Testis (tissue), 3 donors: Measurements from ENCODE around the gene TIMM10. TPM values are rescaled to one million over a fixed set of nuclear protein-coding genes. Genes with fewer than 3 reads are reported as not detected.
A peak's percentile ranks its signal among the peaks of the same experiment; 100 is the strongest.
"Not testable (repeated sequence)": the region's sequence is repeated elsewhere in the genome, so short reads cannot be mapped to it uniquely, and the experiment has no call there.

Experiments used
- DNase-seq: peaks from one replicate; pipeline ENCODE4 v3.0.0-alpha.2; 2019
- H3K27ac ChIP-seq, 2 donors: fragments of 200-600 bp; sonication (generic); one replicate each; pipeline ENCODE4 v1.5.1; 2019
- H3K27me3 ChIP-seq: fragments of 200-600 bp; sonication (generic); one replicate; pipeline ENCODE4 v1.5.1; 2019
- H3K36me3 ChIP-seq: fragments of 200-600 bp; sonication (generic); one replicate; pipeline ENCODE4 v1.5.1; 2017; ENCODE audit warnings: low read depth; ENCODE audit errors: missing control alignments
- H3K4me1 ChIP-seq: fragments of 200-600 bp; sonication (generic); one replicate; pipeline ENCODE4 v1.5.1; 2019
- H3K4me3 ChIP-seq, 2 donors: fragments of 200-600 bp; sonication (generic); one replicate each; pipeline ENCODE4 v1.5.1; 2017 to 2019
- H3K9me3 ChIP-seq: fragments of 200-600 bp; sonication (generic); one replicate; pipeline ENCODE4 v1.5.1; 2017
- CTCF ChIP-seq, 3 experiments: fragments of 450-650 bp in 2 of 3; fragments of 200-600 bp in 1 of 3; sonication (generic) in 1 of 3; IDR thresholded peaks; one replicate each; pipeline ENCODE4 v1.5.1; 2016 to 2019; ENCODE audit warnings: antibody characterized with exemption in 3 of 3, mild to moderate bottlenecking in 2 of 3, moderate library complexity in 1 of 3
- POLR2A ChIP-seq: fragments of 450-650 bp; IDR thresholded peaks from one replicate; pipeline ENCODE4 v1.6.1; 2017; ENCODE audit warnings: antibody characterized with exemption, mild to moderate bottlenecking, moderate library complexity
- WGBS, 2 donors: methylation state at CpG; one replicate each; pipeline ENCODE4 v1.1.5; 2018; 5-methylcytosine and 5-hydroxymethylcytosine counted together
- intact Hi-C: fragments of 100-400 bp; cut with DNase I; formaldehyde crosslinking; loops from one replicate; pipeline ENCODE4 v1.15.1; 2023; ENCODE audit warnings: low total_unique reads
- polyA plus RNA-seq: library from polyadenylated mRNA; stranded (reverse); fragments of 350-450 nt; fragmentation: Illumina TruSeq; extraction: RNeasy Lipid Tissue Mini Kit (QIAGEN cat#74804); gene quantifications from one replicate; pipeline ENCODE4 v1.2.3, GENCODE V29; 2014; ENCODE audit warnings: low read depth, low replicate concordance; ENCODE audit not compliant: insufficient read depth
- total RNA-seq, 2 donors: library from RNA; depleted of rRNA; stranded (reverse); fragments of >200 nt; gene quantifications; one replicate each; pipeline ENCODE4 v1.2.3, GENCODE V29; 2016

TIMM10 gene
- total and polyA plus RNA-seq, 3 donors from 2014 or later, result 27.7 to 56.9 (median 49.1) TPM

- no peak within 1 kb of the TSS for H3K27ac ChIP-seq
- H3K4me1 ChIP-seq, result no peaks in the 10 kb centered on the region
- no peaks in the 10 kb centered on the region for H3K9me3 ChIP-seq
- DNase-seq, result no peak
- no peak within 1 kb of the TSS for H3K4me3 ChIP-seq
- no peak for TF ChIP-seq POLR2A
- TF ChIP-seq CTCF (IDR thresholded peaks at IDR 0.05), result no peak
- H3K27me3 ChIP-seq, result no peaks in the 10 kb centered on the region
- no peaks in the 10 kb centered on the region for H3K36me3 ChIP-seq
- 74 to 83% methylated on average over 14 of the region's 14 CpGs for WGBS, 2 donors
- intact Hi-C loops, result no loop called here
These were observed 6.5 kb upstream of the TIMM10 start, which contains the start of gene SMTNL1 for GRCh38 chr11:57536947-57537619. Gene SMTNL1, plus strand, starts transcription at chr11:57537595. Its CDS starts 5,048 bp downstream, at chr11:57542643.

GRCh38 chr11:57534449-57534848, 3.9 kb upstream of the TIMM10 start:
- H3K36me3 ChIP-seq, H3K27ac ChIP-seq, H3K9me3 ChIP-seq, intact Hi-C loops, H3K4me3 ChIP-seq, H3K27me3 ChIP-seq, DNase-seq: not testable (repeated sequence)
- peaks cover 13% of the 10 kb centered on the region for H3K4me1 ChIP-seq
- 92 to 93% methylated on average over 7 of the region's 7 CpGs for WGBS, 2 donors

DNA sequence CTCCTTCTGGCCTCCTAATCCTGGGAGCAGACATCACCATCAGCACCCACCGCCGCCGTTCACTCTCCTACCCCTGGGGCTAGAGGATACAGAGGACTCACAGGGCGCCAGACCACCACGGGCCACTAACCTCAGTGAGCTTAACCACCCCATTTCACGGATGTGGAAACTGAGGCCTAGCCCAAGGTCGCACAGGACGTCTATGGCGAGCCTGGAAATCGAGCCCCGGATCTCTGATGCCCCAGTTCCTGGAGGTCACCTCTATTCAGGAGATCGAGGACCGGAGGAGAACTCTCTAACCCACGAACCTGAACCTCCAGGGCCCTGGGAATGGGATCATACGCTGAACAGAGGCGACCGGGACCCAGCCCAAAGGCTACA, 349 bp downstream of the TIMM10 start:
- TF ChIP-seq POLR2A (no peak), CTCF (IDR thresholded peaks at IDR 0.05) (no peak)
- no peak for DNase-seq
- Histone ChIP-seq H3K4me1 (peaks cover 13% of the 10 kb centered on the region), H3K27me3 (no peaks in the 10 kb centered on the region), H3K36me3 (no peaks in the 10 kb centered on the region), H3K9me3 (no peaks in the 10 kb centered on the region), H3K4me3 (peak overlapping the region; percentile 73 to 77), H3K27ac (peak overlapping the region in 1 of 2 donors; percentile 60)
- 2% methylated on average over 13 of the region's 17 CpGs; no CpG with 5 or more reads in 1 of the 2 donors for WGBS, 2 donors
- intact Hi-C loops, result no loop called here

DNA sequence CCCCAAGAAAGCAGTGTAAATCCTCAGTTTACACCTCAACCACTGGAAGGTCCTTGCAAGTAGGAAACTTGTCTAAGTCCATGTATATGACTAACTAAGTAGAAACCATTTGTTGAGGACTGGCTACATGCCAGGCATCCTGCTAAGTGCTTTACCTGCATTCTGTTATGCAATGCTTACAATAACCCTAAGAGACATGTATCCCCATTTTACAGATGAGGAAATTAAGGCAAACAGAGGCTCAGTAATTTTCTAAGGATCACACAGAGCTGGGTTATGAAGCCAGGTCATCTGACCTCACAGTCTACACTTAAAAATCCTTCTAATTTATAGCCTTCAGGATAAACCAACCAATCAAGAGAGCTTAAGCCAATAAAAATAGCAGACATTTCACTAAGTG, 1.5 kb downstream of the TIMM10 start:
- DNase-seq, result no peak
- Histone ChIP-seq H3K36me3 (no peaks in the 10 kb centered on the region), H3K27me3 (no peaks in the 10 kb centered on the region), H3K4me1 (peaks cover 13% of the 10 kb centered on the region), H3K27ac (no peak overlapping the region), H3K4me3 (no peak overlapping the region), H3K9me3 (no peaks in the 10 kb centered on the region)
- intact Hi-C loops, result loop anchor here (5.0 kb wide), 1 partner anchor 72 kb away; no protein-coding TSS in a partner anchor
- TF ChIP-seq CTCF (IDR thresholded peaks at IDR 0.05) (no peak), POLR2A (no peak)

DNA sequence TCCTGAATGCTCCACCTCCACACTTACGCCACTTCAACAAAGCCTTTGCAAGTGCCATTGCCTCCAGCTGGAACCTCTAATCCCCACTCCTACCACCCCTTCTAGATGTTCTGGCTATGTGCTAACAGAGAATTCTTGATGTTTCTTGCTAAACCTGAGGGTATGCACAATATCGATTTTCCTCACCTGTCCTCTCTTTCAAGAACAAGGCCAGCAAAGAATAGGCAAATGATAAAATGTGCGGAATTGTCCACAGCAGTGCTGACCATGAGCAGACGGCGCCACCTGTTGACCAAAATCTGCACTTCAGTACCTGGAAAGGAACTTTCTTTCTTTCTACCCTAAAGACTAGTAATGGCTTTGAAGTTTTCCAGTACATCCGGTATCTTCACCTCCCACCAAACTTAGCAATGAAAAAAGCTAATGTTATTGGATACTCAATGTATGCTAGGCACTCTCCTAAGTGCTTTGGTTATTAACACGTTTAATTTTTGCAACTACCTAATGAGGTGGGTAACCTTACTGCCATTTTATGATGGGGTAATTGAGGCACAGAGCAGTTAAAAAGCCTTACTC, 3.4 kb downstream of the TIMM10 start:
- H3K27ac ChIP-seq, result no peak overlapping the region
- no peaks in the 10 kb centered on the region for H3K9me3 ChIP-seq
- DNase-seq, result peak; percentile 87
- WGBS, 2 donors, result 29 to 30% methylated on average over 7 of the region's 7 CpGs
- H3K27me3 ChIP-seq, result no peaks in the 10 kb centered on the region
- no peaks in the 10 kb centered on the region for H3K36me3 ChIP-seq
- no peak overlapping the region for H3K4me3 ChIP-seq
- TF ChIP-seq POLR2A (no peak), CTCF (IDR thresholded peaks at IDR 0.05) (peak; percentile 78 to 93 (median 92))
- intact Hi-C loops, result loop anchor here (5.0 kb wide), 1 partner anchor 70 kb away; no protein-coding TSS in a partner anchor
- peaks cover 13% of the 10 kb centered on the region for H3K4me1 ChIP-seq
